H1 (cell line): Measurements from ENCODE around the gene RAD51B. TPM values are rescaled to one million over a fixed set of nuclear protein-coding genes. Genes with fewer than 3 reads are reported as not detected.

Experiments used
- CHD1 ChIP-seq: IDR thresholded peaks from 2 replicates; pipeline ENCODE4 v1.6.1; 2012; ENCODE audit warnings: low read depth, low read length, improper control_type of control experiment
- RXRA ChIP-seq: IDR thresholded peaks from 2 replicates; pipeline ENCODE4 v1.6.1; 2011; ENCODE audit warnings: low read depth, mild to moderate bottlenecking, low read length, moderate library complexity; ENCODE audit not compliant: insufficient read depth
- polyA plus RNA-seq, 7 experiments: library from polyadenylated mRNA; depleted of rRNA in 3 of 7; stranded (reverse) in 5 of 7; unstranded in 2 of 7; fragments of >200 nt in 5 of 7; fragments of 200-250 nt in 2 of 7; gene quantifications; 1 replicate in 5 of 7; 2 replicates in 1 of 7; 4 replicates in 1 of 7; pipeline versions ENCODE4 v1.2.1 to v1.2.3, GENCODE V29; 2011 to 2013; ENCODE audit warnings: missing spikeins in 2 of 7, mixed read lengths in 2 of 7
- total RNA-seq: library from RNA; stranded (reverse); fragmentation: NEBNext Ultra II Directional; extraction: Animal tissue kit (Norgen Biotek cat#: 25700); gene quantifications from 2 replicates; pipeline ENCODE4 v1.2.1, GENCODE V29; 2021

Gene RAD51B
- total and polyA plus RNA-seq, 2 of the 8 experiments (the other 6 are each of a cell fraction or from before 2014, with no cell fraction given) = 3.9 to 14.9 TPM

GRCh38 chr14:68233101-68233784 lies 413.7 kb downstream of the RAD51B start (continued):
- TF ChIP-seq CHD1 (no peak), RXRA (no peak)
